HPDE6-E6E7 (cell line): ENCODE data around the gene TSTD2.
A peak's percentile ranks its signal among the peaks of the same experiment; 100 is the strongest.
"Not testable (repeated sequence)": the region's sequence is repeated elsewhere in the genome, so short reads cannot be mapped to it uniquely, and the experiment has no call there.

Source experiments
- DNase-seq: peaks from one replicate; pipeline ENCODE4 v3.0.0; 2011; ENCODE audit warnings: missing footprints; ENCODE audit errors: extremely low spot score

Gene TSTD2

DNA sequence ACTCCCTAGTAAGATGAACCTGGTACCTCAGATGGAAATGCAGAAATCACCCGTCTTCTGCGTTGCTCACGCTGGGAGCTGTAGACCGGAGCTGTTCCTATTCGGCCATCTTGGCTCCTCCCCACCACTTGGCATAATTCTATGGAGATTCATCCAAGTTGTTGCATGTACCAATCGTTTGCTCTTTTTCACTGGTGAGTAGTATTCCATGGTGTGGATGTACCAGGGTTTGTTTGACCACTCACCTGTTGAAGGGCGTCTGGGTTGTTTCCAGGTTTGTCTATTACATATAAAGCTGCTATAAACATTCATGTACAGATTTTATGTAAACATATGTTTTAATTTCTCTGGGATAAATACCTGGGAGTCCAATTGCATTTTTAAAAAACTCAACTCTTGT lies 46.3 kb downstream of the TSTD2 start:
- not testable (repeated sequence) for DNase-seq

- not testable (repeated sequence) for DNase-seq
Observed at GRCh38 chr9:97584778-97585177, 48.4 kb downstream of the TSTD2 start.

DNA sequence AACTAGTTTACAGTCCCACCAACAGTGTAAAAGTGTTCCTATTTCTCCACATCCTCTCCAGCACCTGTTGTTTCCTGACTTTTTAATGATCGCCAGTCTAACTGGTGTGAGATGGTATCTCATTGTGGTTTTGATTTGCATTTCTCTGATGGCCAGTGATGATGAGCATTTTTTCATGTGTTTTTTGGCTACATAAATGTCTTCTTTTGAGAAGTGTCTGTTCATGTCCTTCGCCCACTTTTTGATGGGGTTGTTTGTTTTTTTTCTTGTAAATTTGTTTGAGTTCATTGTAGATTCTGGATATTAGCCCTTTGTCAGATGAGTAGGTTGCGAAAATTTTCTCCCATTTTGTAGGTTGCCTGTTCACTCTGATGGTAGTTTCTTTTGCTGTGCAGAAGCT lies 51.6 kb downstream of the TSTD2 start:
- DNase-seq, result not testable (repeated sequence)

- DNase-seq, result no peak
Observed at GRCh38 chr9:97579914-97580313, 53.3 kb downstream of the TSTD2 start.

DNA sequence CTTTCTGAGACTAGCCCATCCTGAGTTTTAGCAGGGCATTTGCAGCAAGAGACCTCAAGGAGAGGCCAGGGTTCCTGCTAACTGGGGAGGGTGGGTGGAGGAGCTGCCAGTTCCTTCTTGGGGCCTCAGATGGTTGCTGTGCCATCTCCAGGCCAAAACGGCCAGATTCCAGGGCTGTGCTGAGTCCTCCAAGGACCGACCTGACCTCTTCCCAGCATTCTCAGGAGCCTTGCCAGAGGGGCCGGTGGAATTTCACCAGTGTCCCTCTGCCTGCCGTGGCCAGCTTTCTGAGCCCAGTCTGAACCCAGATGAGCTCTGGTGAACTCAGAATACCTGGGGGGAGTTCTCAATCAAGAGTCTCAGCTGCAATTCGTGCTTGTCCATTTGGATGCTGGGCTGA lies 54.3 kb downstream of the TSTD2 start:
- no peak for DNase-seq

DNA sequence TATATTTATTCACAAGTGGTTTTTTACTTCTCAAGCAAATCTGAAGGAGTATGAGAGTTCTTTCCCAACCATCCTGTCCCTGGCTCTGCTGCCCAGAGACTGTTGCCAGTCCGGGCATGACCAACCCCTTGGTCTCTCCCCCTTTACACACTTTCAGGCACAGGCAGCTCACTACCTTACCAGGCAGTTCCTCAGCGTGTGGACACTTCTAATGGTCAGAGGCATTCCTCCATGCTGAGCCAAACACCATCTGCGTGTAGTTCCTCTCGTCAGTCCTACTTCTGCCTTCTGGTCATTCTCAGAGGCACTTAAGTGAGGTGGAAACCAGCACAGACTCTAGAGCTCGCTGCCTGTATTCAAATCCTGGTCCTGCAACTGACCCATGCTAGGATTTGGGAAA lies 56.1 kb downstream of the TSTD2 start:
- DNase-seq, result no peak

- no peak for DNase-seq
Observed at GRCh38 chr9:97575673-97576200, 57.4 kb downstream of the TSTD2 start.

DNA sequence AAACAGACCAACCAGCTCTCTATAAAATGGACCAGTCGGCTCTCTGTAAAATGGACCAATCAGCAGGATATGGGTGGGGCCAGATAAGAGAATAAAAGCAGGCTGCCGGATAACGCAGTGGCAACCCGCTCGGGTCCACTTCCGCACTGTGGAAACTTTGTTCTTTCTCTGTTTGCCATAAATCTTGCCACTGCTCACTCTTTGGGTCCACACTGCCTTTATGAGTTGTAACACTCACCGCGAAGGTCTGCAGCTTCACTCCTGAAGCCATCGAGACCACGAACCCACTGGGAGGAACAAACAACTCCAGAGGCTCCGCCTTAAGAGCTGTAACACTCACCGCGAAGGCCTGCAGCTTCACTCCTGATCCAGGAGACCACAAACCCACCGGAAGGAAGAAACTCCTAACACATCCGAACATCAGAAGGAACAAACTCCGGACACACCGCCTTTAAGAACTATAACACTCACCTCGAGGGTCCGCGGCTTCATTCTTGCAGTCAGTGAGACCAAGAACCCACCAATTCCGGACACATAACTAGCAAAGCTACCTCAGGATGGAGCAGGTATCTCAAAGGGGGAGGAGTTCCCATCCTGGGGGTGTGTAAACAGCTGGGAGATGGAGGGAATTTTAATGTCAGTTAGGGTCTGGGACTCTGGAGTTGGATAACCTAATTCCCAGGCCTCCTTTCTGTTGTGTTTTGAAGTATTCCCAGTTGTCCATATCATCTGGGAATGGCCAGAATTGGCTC lies 58.1 kb downstream of the TSTD2 start:
- not testable (repeated sequence) for DNase-seq

DNA sequence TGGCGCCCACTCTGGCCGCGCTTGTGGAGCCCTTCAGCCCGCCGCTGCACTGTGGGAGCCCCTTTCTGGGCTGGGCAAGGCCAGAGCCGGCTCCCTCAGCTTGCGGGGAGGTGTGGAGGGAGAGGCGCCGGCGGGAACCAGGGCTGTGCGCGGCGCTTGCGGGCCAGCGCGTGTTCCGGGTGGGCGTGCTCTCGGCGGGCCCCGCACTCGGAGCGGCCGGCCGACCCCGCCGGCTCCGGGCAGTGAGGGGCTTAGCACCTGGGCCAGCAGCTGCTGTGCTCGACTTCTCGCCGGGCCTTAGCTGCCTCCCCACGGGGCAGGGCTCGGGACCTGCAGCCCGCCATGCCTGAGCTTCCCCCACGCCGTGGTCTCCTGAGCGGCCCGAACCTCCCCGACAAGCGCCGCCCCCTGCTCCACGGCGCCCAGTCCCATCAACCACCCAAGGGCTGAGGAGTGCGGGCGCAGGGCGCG lies 59.0 kb downstream of the TSTD2 start:
- DNase-seq, result not testable (repeated sequence)

- DNase-seq, result no peak
Observed at GRCh38 chr9:97573482-97574073, 59.6 kb downstream of the TSTD2 start.

- DNase-seq, result no peak
Observed at GRCh38 chr9:97572892-97573365, 60.2 kb downstream of the TSTD2 start.

GRCh38 chr9:97572196-97572891 lies 60.8 kb downstream of the TSTD2 start:
- no peak for DNase-seq

GRCh38 chr9:97571664-97572063 lies 61.5 kb downstream of the TSTD2 start:
- DNase-seq, result no peak

- no peak for DNase-seq
Observed at GRCh38 chr9:97570899-97571298, 62.3 kb downstream of the TSTD2 start.

- DNase-seq, result no peak
Observed at GRCh38 chr9:97568461-97569275, 64.5 kb downstream of the TSTD2 start.

DNA sequence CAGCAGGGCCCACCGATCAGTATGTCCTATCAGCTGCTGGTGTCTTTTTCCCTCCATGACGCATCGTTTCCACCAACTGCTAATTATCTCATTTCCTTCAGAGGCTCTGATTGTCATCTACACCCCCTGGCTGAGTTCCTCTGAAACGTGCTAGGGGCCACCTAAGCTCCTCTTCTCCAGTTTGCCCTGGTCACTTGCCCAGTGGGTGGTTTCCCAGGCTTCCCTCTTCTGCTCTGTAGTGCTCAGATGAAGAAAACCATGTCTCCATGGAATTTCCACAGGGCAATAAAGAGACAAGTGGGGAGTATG lies 65.3 kb downstream of the TSTD2 start:
- no peak for DNase-seq

- no peak for DNase-seq
Observed at GRCh38 chr9:97567182-97567893, 65.8 kb downstream of the TSTD2 start.

GRCh38 chr9:97565262-97565661 lies 67.9 kb downstream of the TSTD2 start:
- DNase-seq, result no peak

DNA sequence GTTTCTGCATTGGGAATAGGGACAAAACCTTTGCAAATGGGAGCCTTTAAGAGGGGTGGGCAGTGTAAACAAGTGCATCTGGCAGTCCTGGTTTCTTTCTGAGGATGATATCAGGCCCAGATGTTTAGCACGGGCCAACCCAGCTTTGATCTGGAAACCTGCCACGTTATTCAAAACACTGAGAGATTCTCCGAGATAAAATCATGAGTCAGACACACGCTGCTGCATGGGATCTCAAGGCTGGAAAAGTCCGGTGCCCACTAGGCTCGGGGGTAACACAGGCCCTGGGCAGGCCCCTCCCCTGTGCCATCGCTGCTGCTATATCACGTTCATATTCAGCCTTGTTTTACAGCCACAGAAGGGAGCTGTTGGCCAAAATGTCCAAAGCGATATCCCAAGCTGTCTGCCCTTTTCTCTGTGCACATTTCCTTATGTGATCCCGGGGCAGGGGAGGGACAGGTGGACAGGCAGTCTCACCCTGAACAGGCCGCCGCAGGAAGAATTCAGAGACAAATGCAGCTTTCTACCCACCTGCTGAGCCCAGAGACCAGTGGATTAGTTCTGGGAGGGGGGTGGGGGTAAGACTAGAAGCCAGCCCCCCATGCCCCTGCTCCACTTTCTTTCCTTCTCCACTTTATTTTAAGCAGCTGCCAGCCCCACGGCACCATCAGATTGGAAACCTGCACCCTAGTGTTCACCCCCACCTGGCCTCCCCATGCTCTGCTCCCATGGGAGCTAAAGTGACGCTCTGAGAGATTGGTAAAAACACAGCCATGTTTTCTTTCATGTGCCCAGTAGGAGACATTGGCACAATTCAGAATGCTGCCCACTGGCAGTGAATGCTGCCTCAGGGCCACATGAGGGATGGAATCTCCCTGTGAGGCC lies 68.6 kb downstream of the TSTD2 start:
- DNase-seq, result peak; percentile 23
